Smooth muscle cell (in vitro differentiated cells): ENCODE results near the gene BOLA2. TPM values are rescaled to one million over a fixed set of nuclear protein-coding genes. Genes with fewer than 3 reads are reported as not detected.
"Not testable (repeated sequence)": the region's sequence is repeated elsewhere in the genome, so short reads cannot be mapped to it uniquely, and the experiment has no call there.

ENCODE experiments used
- DNase-seq: peaks from one replicate; lab custom pipeline; 2025; ENCODE audit not compliant: unreplicated experiment; lab: John Stamatoyannopoulos, UW
- H2AFZ ChIP-seq: fragments of 200-600 bp; sonication (generic); 2 replicates; pipeline ENCODE4 v1.6.0; 2016; ENCODE audit warnings: antibody characterized with exemption, low read depth, mild to moderate bottlenecking
- H3F3A ChIP-seq: fragments of 200-600 bp; sonication (generic); 2 replicates; pipeline ENCODE4 v1.6.0; 2017; ENCODE audit warnings: antibody characterized with exemption, low read depth
- H3K27ac ChIP-seq: fragments of 200-600 bp; sonication (generic); 2 replicates; pipeline ENCODE4 v1.5.1; 2016; ENCODE audit warnings: low read depth, mild to moderate bottlenecking
- H3K27me3 ChIP-seq: fragments of 200-600 bp; sonication (generic); 2 replicates; pipeline ENCODE4 v1.6.1; 2016; ENCODE audit warnings: low read depth, mild to moderate bottlenecking
- H3K36me3 ChIP-seq: fragments of 200-600 bp; sonication (generic); 2 replicates; pipeline ENCODE4 v1.5.1; 2016; ENCODE audit warnings: low read depth
- H3K4me1 ChIP-seq: fragments of 200-600 bp; sonication (generic); 2 replicates; pipeline ENCODE4 v1.5.1; 2016; ENCODE audit warnings: low read depth
- H3K4me2 ChIP-seq: fragments of 200-600 bp; sonication (generic); 2 replicates; pipeline ENCODE4 v1.6.0; 2016; ENCODE audit warnings: mild to moderate bottlenecking
- H3K4me3 ChIP-seq: fragments of 200-600 bp; sonication (generic); 2 replicates; pipeline ENCODE4 v1.5.1; 2016; ENCODE audit warnings: mild to moderate bottlenecking
- H3K79me2 ChIP-seq: fragments of 200-600 bp; sonication (generic); 2 replicates; pipeline ENCODE4 v1.6.0; 2016; ENCODE audit warnings: low read depth, mild to moderate bottlenecking
- H3K9ac ChIP-seq: fragments of 200-600 bp; sonication (generic); 2 replicates; pipeline ENCODE4 v1.6.0; 2016; ENCODE audit warnings: low read depth
- H3K9me3 ChIP-seq: fragments of 200-600 bp; sonication (generic); replicated peaks from 2 replicates; pipeline ENCODE4 v1.5.1; 2016; ENCODE audit warnings: low read depth
- H4K20me1 ChIP-seq: fragments of 200-600 bp; sonication (generic); 2 replicates; pipeline ENCODE4 v1.6.0; 2016; ENCODE audit warnings: low read depth
- WGBS: methylation state at CpG from one replicate; pipeline ENCODE4 v1.1.7; 2016; ENCODE audit warnings: low lambda C conversion rate; 5-methylcytosine and 5-hydroxymethylcytosine counted together
- polyA plus RNA-seq: library from polyadenylated mRNA; unstranded; fragments of >200 nt; fragmentation: Nextera tagmentation; extraction: Ambion mirVana; gene quantifications from 2 replicates; pipeline ENCODE4 v1.2.1, GENCODE V29; 2016
- total RNA-seq: library from RNA; depleted of rRNA; stranded (reverse); fragments of >200 nt; gene quantifications from 2 replicates; pipeline ENCODE4 v1.2.3, GENCODE V29; 2014

The BOLA2 gene
- total RNA-seq (9.7 and 18.6 TPM in 2 replicates), polyA plus RNA-seq (7.8 and 10.8 TPM in 2 replicates)

GRCh38 chr16:29454269-29454668 is at the start of gene BOLA2, which contains the start of gene SLX1B:
TSS of gene BOLA2 (minus strand) at chr16:29454351. CDS start at chr16:29454253, 98 bp downstream.
TSS of gene SLX1B (plus strand) at chr16:29454533.
- not testable (repeated sequence) for H3K4me3 ChIP-seq, H3K4me2 ChIP-seq, H2AFZ ChIP-seq, H3K9me3 ChIP-seq, H3K9ac ChIP-seq, H3K4me1 ChIP-seq, H4K20me1 ChIP-seq, DNase-seq, H3F3A ChIP-seq, H3K27me3 ChIP-seq, H3K79me2 ChIP-seq, H3K27ac ChIP-seq, H3K36me3 ChIP-seq
- WGBS, result no CpG with 5 or more reads among the region's 33 CpGs

GRCh38 chr16:29482276-29482675 is 28.1 kb upstream of the BOLA2 start:
- not testable (repeated sequence) for H3K36me3 ChIP-seq, H2AFZ ChIP-seq, H3K4me2 ChIP-seq, DNase-seq, H3K27me3 ChIP-seq, H3K27ac ChIP-seq, H3K9ac ChIP-seq, H3K9me3 ChIP-seq, H3K4me1 ChIP-seq, H3F3A ChIP-seq, H3K79me2 ChIP-seq, H4K20me1 ChIP-seq, H3K4me3 ChIP-seq
- WGBS, result 93% methylated on average over 5 of the region's 12 CpGs

GRCh38 chr16:29472065-29472464 is 17.9 kb upstream of the BOLA2 start:
- WGBS, result no CpG with 5 or more reads among the region's 4 CpGs
- not testable (repeated sequence) for H3K79me2 ChIP-seq, H3K9ac ChIP-seq, DNase-seq, H3K36me3 ChIP-seq, H3F3A ChIP-seq, H3K9me3 ChIP-seq, H4K20me1 ChIP-seq, H3K4me1 ChIP-seq, H3K27ac ChIP-seq, H2AFZ ChIP-seq, H3K27me3 ChIP-seq, H3K4me3 ChIP-seq, H3K4me2 ChIP-seq

DNA sequence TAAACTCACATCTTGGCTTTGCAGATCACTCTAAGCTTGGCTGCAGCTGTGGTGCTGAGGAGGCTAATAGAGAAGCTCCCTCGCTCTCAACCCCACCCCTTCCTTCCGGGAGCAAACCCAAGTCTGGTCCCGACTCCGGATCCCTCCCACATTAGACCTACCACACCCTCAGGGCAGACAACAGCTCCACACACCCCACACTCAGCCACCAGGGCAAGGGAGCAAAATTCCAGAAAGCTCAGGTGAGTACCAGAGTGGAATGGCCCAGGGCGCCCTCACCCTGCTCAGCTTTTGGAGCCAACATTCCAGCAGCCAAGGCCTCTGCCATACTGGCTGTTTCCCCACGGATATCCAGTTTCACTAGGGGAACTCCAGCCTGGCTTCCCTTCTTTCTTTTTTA is 15.5 kb upstream of the BOLA2 start:
- not testable (repeated sequence) for H3K27me3 ChIP-seq, H3K9me3 ChIP-seq, H3K36me3 ChIP-seq, H3K79me2 ChIP-seq, H3F3A ChIP-seq, DNase-seq, H4K20me1 ChIP-seq, H3K4me1 ChIP-seq, H3K4me2 ChIP-seq, H3K27ac ChIP-seq, H2AFZ ChIP-seq, H3K9ac ChIP-seq, H3K4me3 ChIP-seq
- WGBS, result 75% methylated on average over 6 of the region's 6 CpGs

DNA sequence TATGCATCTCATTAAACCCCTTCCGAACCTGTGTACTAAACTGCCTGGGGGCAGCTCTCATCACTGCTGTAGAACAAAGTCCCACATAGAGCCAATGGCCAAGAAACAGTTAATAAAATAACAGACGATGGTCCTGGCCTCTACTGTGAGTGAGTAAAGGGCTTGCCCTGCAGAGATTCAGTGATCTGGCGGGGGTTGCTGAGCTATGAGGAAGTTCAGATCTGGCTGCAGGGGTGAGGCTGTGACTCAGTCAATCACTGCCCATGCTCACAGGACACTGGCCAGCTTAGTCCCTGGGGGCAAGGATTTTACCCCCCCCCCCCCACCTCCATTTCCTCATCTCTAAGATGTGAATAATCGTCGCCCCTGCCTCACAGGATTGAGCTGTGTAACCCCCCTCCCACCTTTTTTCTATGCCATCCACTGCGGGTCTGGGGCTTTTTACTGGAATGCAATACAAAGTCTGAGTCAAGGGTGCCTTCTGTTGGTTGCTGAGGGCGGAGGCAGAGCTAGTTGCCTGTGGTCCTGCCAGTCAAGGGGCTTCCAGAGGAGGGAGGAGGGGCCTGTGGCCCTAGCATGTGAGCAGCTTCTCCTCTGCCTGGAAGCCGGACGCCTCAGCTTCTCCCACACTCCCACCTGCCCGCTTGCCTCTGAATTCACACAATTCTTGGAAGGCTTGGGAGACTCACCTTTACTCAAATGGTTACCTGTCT is 13.7 kb upstream of the BOLA2 start:
- H3K36me3 ChIP-seq, H3K27me3 ChIP-seq, H4K20me1 ChIP-seq, H2AFZ ChIP-seq, H3K79me2 ChIP-seq, H3K9ac ChIP-seq, H3K4me3 ChIP-seq, H3K4me2 ChIP-seq, H3K4me1 ChIP-seq, H3K27ac ChIP-seq, DNase-seq, H3F3A ChIP-seq, H3K9me3 ChIP-seq: not testable (repeated sequence)
- WGBS, result no CpG with 5 or more reads among the region's 10 CpGs

DNA sequence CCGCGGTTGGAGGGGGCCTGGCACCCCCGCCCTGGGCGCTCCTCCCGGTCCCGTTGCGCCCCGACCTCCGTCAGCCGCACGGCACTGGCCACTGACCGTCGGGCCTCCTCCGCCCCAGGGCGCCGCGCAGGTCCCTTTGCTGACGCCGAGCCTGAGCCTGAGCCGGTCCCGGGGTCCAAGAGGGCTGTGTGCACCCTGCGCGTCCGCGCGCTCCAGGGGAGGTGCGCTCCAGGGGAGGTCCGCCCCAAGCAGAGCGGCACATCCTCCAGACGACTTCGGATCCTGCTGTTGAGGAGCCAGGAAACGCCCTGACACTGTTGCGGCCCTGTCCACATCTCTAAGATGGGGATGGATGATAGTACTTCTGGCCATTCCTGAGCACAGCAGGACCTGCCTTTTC is 12.8 kb upstream of the BOLA2 start:
- not testable (repeated sequence) for H4K20me1 ChIP-seq, H3K79me2 ChIP-seq, H3K36me3 ChIP-seq, H3K4me1 ChIP-seq, H3K27ac ChIP-seq, H2AFZ ChIP-seq, H3K9ac ChIP-seq, DNase-seq, H3K4me2 ChIP-seq, H3K4me3 ChIP-seq, H3F3A ChIP-seq, H3K9me3 ChIP-seq, H3K27me3 ChIP-seq
- no CpG with 5 or more reads among the region's 33 CpGs for WGBS

GRCh38 chr16:29465985-29466824 is 12.1 kb upstream of the BOLA2 start:
- not testable (repeated sequence) for H4K20me1 ChIP-seq, H3F3A ChIP-seq, H3K27me3 ChIP-seq, H3K36me3 ChIP-seq, H3K9ac ChIP-seq, DNase-seq, H2AFZ ChIP-seq, H3K4me2 ChIP-seq, H3K4me1 ChIP-seq, H3K4me3 ChIP-seq, H3K9me3 ChIP-seq, H3K79me2 ChIP-seq, H3K27ac ChIP-seq
- no CpG with 5 or more reads among the region's 57 CpGs for WGBS

- not testable (repeated sequence) for H3K4me1 ChIP-seq, H2AFZ ChIP-seq, H4K20me1 ChIP-seq, H3K36me3 ChIP-seq, DNase-seq, H3K9me3 ChIP-seq, H3K27ac ChIP-seq, H3K9ac ChIP-seq, H3F3A ChIP-seq, H3K27me3 ChIP-seq, H3K4me2 ChIP-seq, H3K79me2 ChIP-seq, H3K4me3 ChIP-seq
- no CpG with 5 or more reads among the region's 9 CpGs for WGBS
Observed at GRCh38 chr16:29460647-29461030, 6.5 kb upstream of the BOLA2 start.
